Measurements from ENCODE around the gene MYRIP. TPM values are rescaled to one million over a fixed set of nuclear protein-coding genes. Genes with fewer than 3 reads are reported as not detected.
"Not testable (repeated sequence)": the region's sequence is repeated elsewhere in the genome, so short reads cannot be mapped to it uniquely, and the experiment has no call there.

Gene MYRIP
- polyA plus RNA-seq, 12 donors, result 0.64 to 3.5 (median 0.93) TPM; not detected in 1

GRCh38 chr3:39806820-39807219 lies 2.6 kb upstream of the MYRIP start:
- no peak for DNase-seq

GRCh38 chr3:39808467-39809180 lies 785 bp upstream of the MYRIP start:
- peak; percentile 25 for DNase-seq

- DNase-seq, result no peak
Observed at GRCh38 chr3:39809995-39810595, 686 bp downstream of the MYRIP start.

GRCh38 chr3:39810647-39811161 lies 1.3 kb downstream of the MYRIP start:
- DNase-seq, result no peak

GRCh38 chr3:39811561-39811960 lies 2.2 kb downstream of the MYRIP start:
- no peak for DNase-seq

GRCh38 chr3:39812537-39812936 lies 3.1 kb downstream of the MYRIP start:
- no peak for DNase-seq

GRCh38 chr3:39814007-39814406 lies 4.6 kb downstream of the MYRIP start:
- no peak for DNase-seq

GRCh38 chr3:39819899-39820298 lies 10.5 kb downstream of the MYRIP start:
- no peak for DNase-seq

GRCh38 chr3:39833764-39834163 lies 24.4 kb downstream of the MYRIP start:
- not testable (repeated sequence) for DNase-seq

GRCh38 chr3:39839484-39839883 lies 30.1 kb downstream of the MYRIP start:
- DNase-seq, result no peak

GRCh38 chr3:39843440-39843839 lies 34.0 kb downstream of the MYRIP start:
- no peak for DNase-seq

GRCh38 chr3:39848365-39848764 lies 39.0 kb downstream of the MYRIP start:
- no peak for DNase-seq

- DNase-seq, result no peak
Observed at GRCh38 chr3:39849992-39850715, 40.7 kb downstream of the MYRIP start.

- no peak for DNase-seq
Observed at GRCh38 chr3:39850716-39851032, 41.3 kb downstream of the MYRIP start.

- DNase-seq, result no peak
Observed at GRCh38 chr3:39855517-39855916, 46.1 kb downstream of the MYRIP start.

GRCh38 chr3:39869890-39870289 lies 60.5 kb downstream of the MYRIP start:
- no peak for DNase-seq

- DNase-seq, result no peak
Observed at GRCh38 chr3:39870706-39871105, 61.3 kb downstream of the MYRIP start.

GRCh38 chr3:39879581-39879980 lies 70.2 kb downstream of the MYRIP start:
- DNase-seq, result no peak

- no peak for DNase-seq
Observed at GRCh38 chr3:39882111-39882510, 72.7 kb downstream of the MYRIP start.

- DNase-seq, result no peak
Observed at GRCh38 chr3:39892068-39892467, 82.7 kb downstream of the MYRIP start.

GRCh38 chr3:39896184-39896583 lies 86.8 kb downstream of the MYRIP start:
- no peak for DNase-seq

GRCh38 chr3:39900462-39901002 lies 91.1 kb downstream of the MYRIP start:
- no peak for DNase-seq

GRCh38 chr3:39903253-39903652 lies 93.8 kb downstream of the MYRIP start:
- DNase-seq, result no peak

Data from muscle of arm (tissue), 12 donors.